Calu3 (cell line): Measurements from ENCODE around the gene MAP3K4. TPM values are rescaled to one million over a fixed set of nuclear protein-coding genes. Genes with fewer than 3 reads are reported as not detected.

ENCODE experiments used
- BruUV-seq: library from RNA; stranded (reverse); fragments of 400-500 nt; replicated peaks from 2 replicates; lab custom pipeline; 2021; lab: Mats Ljungman, UMichigan
- CTCF ChIA-PET: fragments of 300-600 bp; sonication (Branson Sonifier 250); formaldehyde crosslinking; loops from one replicate; lab custom pipeline; 2022; ENCODE audit warnings: antibody characterized with exemption; lab: Charles Lee
- DNase-seq: peaks from one replicate; pipeline ENCODE4 v3.0.0; 2022
- H3K27ac Mint-ChIP-seq: one replicate; pipeline ENCODE4 v1.8.0; 2022; ENCODE audit warnings: mixed read lengths; ENCODE audit not compliant: unreplicated experiment
- H3K27me3 Mint-ChIP-seq: one replicate; pipeline ENCODE4 v1.8.0; 2022; ENCODE audit warnings: mixed read lengths; ENCODE audit not compliant: unreplicated experiment
- H3K36me3 Mint-ChIP-seq: one replicate; pipeline ENCODE4 v1.8.0; 2022; ENCODE audit warnings: mild to moderate bottlenecking, moderate library complexity, mixed read lengths; ENCODE audit not compliant: insufficient read depth, unreplicated experiment
- H3K4me1 Mint-ChIP-seq: one replicate; pipeline ENCODE4 v1.8.0; 2022; ENCODE audit warnings: mild to moderate bottlenecking, low read depth, mixed read lengths; ENCODE audit not compliant: unreplicated experiment
- H3K4me3 Mint-ChIP-seq: one replicate; pipeline ENCODE4 v1.8.0; 2022; ENCODE audit warnings: mild to moderate bottlenecking, low read depth, moderate library complexity, mixed read lengths; ENCODE audit not compliant: unreplicated experiment
- H3K9me3 Mint-ChIP-seq: one replicate; pipeline ENCODE4 v1.8.0; 2022; ENCODE audit warnings: low read depth, mixed read lengths; ENCODE audit not compliant: unreplicated experiment
- CTCF ChIP-seq: fragments of 200-600 bp; IDR thresholded peaks from one replicate; pipeline ENCODE4 v1.8.0; 2022; ENCODE audit warnings: antibody characterized with exemption; ENCODE audit not compliant: unreplicated experiment
- intact Hi-C: fragments of 100-400 bp; cut with micrococcal nuclease; formaldehyde crosslinking; loops from one replicate; pipeline ENCODE4 v1.10.0; 2022; ENCODE audit not compliant: unreplicated experiment
- total RNA-seq: library from RNA; stranded (reverse); gene quantifications from 2 replicates; pipeline ENCODE4 v1.2.3, GENCODE V29; 2022

The MAP3K4 gene
- total RNA-seq, 1 experiment from 2014 or later, result 62.2 TPM

- Mint-ChIP-seq H3K27me3 (no peaks in the 10 kb centered on the region), H3K9me3 (no peaks in the 10 kb centered on the region), H3K4me3 (no peak overlapping the region), H3K27ac (no peak overlapping the region), H3K36me3 (peaks cover 24% of the 10 kb centered on the region), H3K4me1 (no peaks in the 10 kb centered on the region)
- BruUV-seq, result no TSS peak
- intact Hi-C loops, result no loop called here
- CTCF ChIA-PET, result no interaction called here
- no peak for DNase-seq
- no peak for TF ChIP-seq CTCF
Measured at GRCh38 chr6:161135695-161136591, 144.4 kb downstream of the MAP3K4 start.

GRCh38 chr6:161136655-161137054 lies 145.1 kb downstream of the MAP3K4 start:
- no peak for TF ChIP-seq CTCF
- no TSS peak for BruUV-seq
- H3K4me3 Mint-ChIP-seq, result no peak overlapping the region
- DNase-seq, result no peak
- no peaks in the 10 kb centered on the region for H3K27me3 Mint-ChIP-seq
- peaks cover 24% of the 10 kb centered on the region for H3K36me3 Mint-ChIP-seq
- CTCF ChIA-PET, result no interaction called here
- intact Hi-C loops, result no loop called here
- H3K27ac Mint-ChIP-seq, result no peak overlapping the region
- no peaks in the 10 kb centered on the region for H3K9me3 Mint-ChIP-seq
- no peaks in the 10 kb centered on the region for H3K4me1 Mint-ChIP-seq

GRCh38 chr6:161137320-161137719 lies 145.8 kb downstream of the MAP3K4 start:
- TF ChIP-seq CTCF, result no peak
- H3K9me3 Mint-ChIP-seq, result no peaks in the 10 kb centered on the region

GRCh38 chr6:161137839-161138542 lies 146.4 kb downstream of the MAP3K4 start:
- H3K27me3 Mint-ChIP-seq, result no peaks in the 10 kb centered on the region
- H3K4me1 Mint-ChIP-seq, result no peaks in the 10 kb centered on the region
- CTCF ChIA-PET, result no interaction called here
- no peak for DNase-seq
- intact Hi-C loops, result no loop called here
- no TSS peak for BruUV-seq
- TF ChIP-seq CTCF, result no peak
- peaks cover 28% of the 10 kb centered on the region for H3K36me3 Mint-ChIP-seq
- no peak overlapping the region for H3K4me3 Mint-ChIP-seq
- H3K27ac Mint-ChIP-seq, result no peak overlapping the region
- H3K9me3 Mint-ChIP-seq, result no peaks in the 10 kb centered on the region

More at GRCh38 chr6:161137320-161137719, 145.8 kb downstream of the MAP3K4 start:
- no peaks in the 10 kb centered on the region for H3K4me1 Mint-ChIP-seq
- peaks cover 25% of the 10 kb centered on the region for H3K36me3 Mint-ChIP-seq
- no peak for DNase-seq
- no TSS peak for BruUV-seq
- no peak overlapping the region for H3K27ac Mint-ChIP-seq
- H3K4me3 Mint-ChIP-seq, result no peak overlapping the region
- no peaks in the 10 kb centered on the region for H3K27me3 Mint-ChIP-seq
- CTCF ChIA-PET, result no interaction called here
- intact Hi-C loops, result no loop called here
